H9 (cell line): ENCODE measurements around the gene SIX2. TPM values are rescaled to one million over a fixed set of nuclear protein-coding genes. Genes with fewer than 3 reads are reported as not detected.

ENCODE experiments used
- DNase-seq: peaks from one replicate; pipeline ENCODE4 v3.0.0-alpha.2; 2017
- H2AFZ ChIP-seq: one replicate; pipeline ENCODE4 v1.6.1; 2013; ENCODE audit warnings: mild to moderate bottlenecking, low read length, control low read depth, moderate library complexity
- H2AK5ac ChIP-seq: 2 replicates; pipeline ENCODE4 v1.6.1; 2013; ENCODE audit warnings: low read length, control low read depth, mixed read lengths; ENCODE audit not compliant: insufficient read length
- H2BK120ac ChIP-seq: one replicate; pipeline ENCODE4 v1.6.1; 2013; ENCODE audit warnings: low read depth, mild to moderate bottlenecking, low read length, control low read depth, inconsistent platforms; ENCODE audit not compliant: poor library complexity, severe bottlenecking
- H2BK12ac ChIP-seq: 2 replicates; pipeline ENCODE4 v1.6.1; 2013; ENCODE audit warnings: low read length, control low read depth, mixed read lengths, low read depth; ENCODE audit not compliant: insufficient read length
- H2BK15ac ChIP-seq: 2 replicates; pipeline ENCODE4 v1.6.1; 2013; ENCODE audit warnings: low read depth, low read length, control low read depth
- H2BK20ac ChIP-seq: one replicate; pipeline ENCODE4 v1.6.1; 2013; ENCODE audit warnings: low read depth, mild to moderate bottlenecking, low read length, control low read depth, inconsistent platforms; ENCODE audit not compliant: poor library complexity, severe bottlenecking
- H2BK5ac ChIP-seq: 2 replicates; pipeline ENCODE4 v1.6.1; 2013; ENCODE audit warnings: low read length, control low read depth, mixed read lengths; ENCODE audit not compliant: insufficient read length
- H3K14ac ChIP-seq: 2 replicates; pipeline ENCODE4 v1.6.1; 2013; ENCODE audit warnings: low read length, control low read depth; ENCODE audit not compliant: insufficient read depth
- H3K18ac ChIP-seq: 2 replicates; pipeline ENCODE4 v1.6.1; 2013; ENCODE audit warnings: low read depth, mild to moderate bottlenecking, mixed read lengths, low read length, control low read depth; ENCODE audit not compliant: insufficient read length
- H3K23ac ChIP-seq: 2 replicates; pipeline ENCODE4 v1.6.1; 2013; ENCODE audit warnings: low read length, control low read depth, mixed read lengths, low read depth; ENCODE audit not compliant: insufficient read length
- H3K23me2 ChIP-seq: 2 replicates; pipeline ENCODE4 v1.6.1; 2013; ENCODE audit warnings: low read depth, mild to moderate bottlenecking, mixed read lengths, low read length, control low read depth; ENCODE audit not compliant: insufficient read length, poor library complexity, severe bottlenecking
- H3K27ac ChIP-seq: 2 replicates; pipeline ENCODE4 v1.5.1; 2013; ENCODE audit warnings: low read length, control low read depth, mixed read lengths, low read depth; ENCODE audit not compliant: insufficient read length
- H3K27me3 ChIP-seq: 2 replicates; pipeline ENCODE4 v1.6.1; 2013; ENCODE audit warnings: low read length, control low read depth, inconsistent platforms; ENCODE audit not compliant: insufficient read depth
- H3K4ac ChIP-seq: 2 replicates; pipeline ENCODE4 v1.6.1; 2013; ENCODE audit warnings: low read depth, mild to moderate bottlenecking, control low read depth, inconsistent platforms, low read length, moderate library complexity
- H3K4me1 ChIP-seq: 2 replicates; pipeline ENCODE4 v1.6.1; 2013; ENCODE audit warnings: low read length, control low read depth, inconsistent platforms; ENCODE audit not compliant: insufficient read depth
- H3K4me2 ChIP-seq: 2 replicates; pipeline ENCODE4 v1.6.1; 2013; ENCODE audit warnings: low read length, control low read depth, mixed read lengths; ENCODE audit not compliant: insufficient read length, insufficient read depth
- H3K56ac ChIP-seq: 2 replicates; pipeline ENCODE4 v1.6.1; 2013; ENCODE audit warnings: low read depth, mild to moderate bottlenecking, mixed read lengths, low read length, control low read depth; ENCODE audit not compliant: insufficient read length
- H3K79me1 ChIP-seq: 2 replicates; pipeline ENCODE4 v1.6.1; 2013; ENCODE audit warnings: low read depth, mild to moderate bottlenecking, moderate library complexity, low read length, control low read depth, inconsistent platforms; ENCODE audit not compliant: insufficient read depth, poor library complexity, severe bottlenecking
- H3K79me2 ChIP-seq: 2 replicates; pipeline ENCODE4 v1.6.1; 2013; ENCODE audit warnings: low read length, control low read depth, inconsistent platforms; ENCODE audit not compliant: insufficient read depth
- H3K9ac ChIP-seq: 2 replicates; pipeline ENCODE4 v1.6.1; 2013; ENCODE audit warnings: low read length, control low read depth, mixed read lengths; ENCODE audit not compliant: insufficient read length; ENCODE audit errors: extremely low read depth
- H3K9me3 ChIP-seq: one replicate; pipeline ENCODE4 v1.6.1; 2013; ENCODE audit warnings: low read depth, low read length, inconsistent platforms; ENCODE audit not compliant: control insufficient read depth
- H3T11ph ChIP-seq: one replicate; pipeline ENCODE4 v1.6.1; 2013; ENCODE audit warnings: mild to moderate bottlenecking, low read length, control low read depth, inconsistent platforms
- H4K20me1 ChIP-seq: one replicate; pipeline ENCODE4 v1.6.1; 2013; ENCODE audit not compliant: control insufficient read depth, insufficient read length, insufficient read depth
- H4K5ac ChIP-seq: 2 replicates; pipeline ENCODE4 v1.6.1; 2013; ENCODE audit warnings: low read depth, mild to moderate bottlenecking, mixed read lengths, low read length, control low read depth; ENCODE audit not compliant: insufficient read length
- H4K8ac ChIP-seq: replicated peaks from 2 replicates; pipeline ENCODE4 v1.6.1; 2013; ENCODE audit warnings: low read length, control low read depth, mixed read lengths, low read depth; ENCODE audit not compliant: insufficient read length
- H4K91ac ChIP-seq: 2 replicates; pipeline ENCODE4 v1.6.1; 2013; ENCODE audit warnings: low read depth, mild to moderate bottlenecking, moderate library complexity, mixed read lengths, low read length, control low read depth; ENCODE audit not compliant: insufficient read length
- H3K27ac Mint-ChIP-seq, 3 experiments: 2 replicates in 2 of 3; 3 replicates in 1 of 3; pipeline ENCODE4 v1.8.0; 2020 to 2021; ENCODE audit warnings: mixed read lengths in 3 of 3, mild to moderate bottlenecking in 1 of 3, moderate library complexity in 1 of 3
- H3K27me3 Mint-ChIP-seq: 2 replicates; pipeline ENCODE4 v1.8.0; 2021; ENCODE audit warnings: low read depth, mild to moderate bottlenecking, moderate library complexity, mixed read lengths
- H3K36me3 Mint-ChIP-seq, 3 experiments: 2 replicates in 2 of 3; 3 replicates in 1 of 3; pipeline ENCODE4 v1.8.0; 2020 to 2021; ENCODE audit warnings: low read depth in 3 of 3, mixed read lengths in 3 of 3; ENCODE audit not compliant: insufficient read depth in 1 of 3
- H3K4me1 Mint-ChIP-seq, 2 experiments: 2 replicates each; pipeline ENCODE4 v1.8.0; 2020; ENCODE audit warnings: mixed read lengths in 2 of 2
- H3K4me3 Mint-ChIP-seq, 2 experiments: 2 replicates in 1 of 2; 3 replicates in 1 of 2; pipeline ENCODE4 v1.8.0; 2020 to 2021; ENCODE audit warnings: mild to moderate bottlenecking in 2 of 2, mixed read lengths in 2 of 2, moderate library complexity in 1 of 2
- H3K9me3 Mint-ChIP-seq, 2 experiments: 2 replicates in 1 of 2; 3 replicates in 1 of 2; pipeline ENCODE4 v1.8.0; 2020; ENCODE audit warnings: mild to moderate bottlenecking in 2 of 2, mixed read lengths in 2 of 2, moderate library complexity in 1 of 2
- WGBS: extraction: QIAGEN DNeasy Blood & Tissue Kit; methylation state at CpG from one replicate; pipeline ENCODE4 v1.1.7; 2013; ENCODE audit warnings: missing lambda C conversion rate, low lambda C conversion rate, mixed read lengths; ENCODE audit not compliant: insufficient read length; ENCODE audit errors: extremely low coverage; 5-methylcytosine and 5-hydroxymethylcytosine counted together
- total RNA-seq: library from RNA; stranded (reverse); gene quantifications from 2 replicates; pipeline ENCODE4 v1.2.1, GENCODE V29; 2021
- TF ChIP-seq, protein P1 (sequence below): fragments of 200-600 bp; sonication (generic); conservative IDR thresholded peaks from 3 replicates; pipeline ENCODE4 v1.8.0; 2021; ENCODE audit warnings: antibody characterized with exemption, mild to moderate bottlenecking

The SIX2 gene
- total RNA-seq, 1 experiment from 2014 or later: not detected

DNA sequence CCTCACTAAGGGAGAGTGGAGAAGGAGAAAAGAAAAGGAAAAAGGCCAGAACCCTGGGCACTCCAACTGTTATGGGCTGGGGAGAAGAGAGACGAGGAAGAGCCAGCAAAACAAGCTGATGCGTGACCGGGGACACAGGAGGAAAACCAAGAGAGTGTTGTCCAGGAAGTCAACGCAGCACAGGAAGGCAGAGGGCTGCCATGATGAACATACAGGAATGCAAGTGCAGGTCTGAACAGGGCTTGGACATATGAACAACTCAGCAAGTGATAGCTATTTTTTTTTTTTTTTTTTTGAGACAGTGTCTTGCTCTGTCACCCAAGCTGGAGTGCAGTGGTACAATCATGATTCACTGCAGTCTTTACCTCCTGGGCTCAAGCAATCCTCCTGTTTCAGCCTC, 39.3 kb downstream of the SIX2 start:
- H3K27me3 Mint-ChIP-seq: peaks cover 34% of the 10 kb centered on the region
- no peak overlapping the region for H3K56ac ChIP-seq
- H3K36me3 Mint-ChIP-seq: no peaks in the 10 kb centered on the region
- H3K27ac Mint-ChIP-seq: no peak overlapping the region
- no peaks in the 10 kb centered on the region; the same call in none of the 2 replicates for H3K4me1 ChIP-seq
- no peaks in the 10 kb centered on the region for H3K23me2 ChIP-seq
- DNase-seq: no peak
- H3K9me3 ChIP-seq: no peaks in the 10 kb centered on the region
- no peak overlapping the region for H2BK5ac ChIP-seq
- no peak overlapping the region for H3K4me2 ChIP-seq
- no peak overlapping the region for H2BK15ac ChIP-seq
- H3K9me3 Mint-ChIP-seq: no peaks in the 10 kb centered on the region; a peak in 1 of 5 replicates
- H4K5ac ChIP-seq: no peak overlapping the region
- no peak overlapping the region for H4K8ac ChIP-seq
- no peak overlapping the region for H2BK120ac ChIP-seq
- no peak overlapping the region for H2BK12ac ChIP-seq
- no peak overlapping the region for H3K27ac ChIP-seq
- TF ChIP-seq, protein P1, sequence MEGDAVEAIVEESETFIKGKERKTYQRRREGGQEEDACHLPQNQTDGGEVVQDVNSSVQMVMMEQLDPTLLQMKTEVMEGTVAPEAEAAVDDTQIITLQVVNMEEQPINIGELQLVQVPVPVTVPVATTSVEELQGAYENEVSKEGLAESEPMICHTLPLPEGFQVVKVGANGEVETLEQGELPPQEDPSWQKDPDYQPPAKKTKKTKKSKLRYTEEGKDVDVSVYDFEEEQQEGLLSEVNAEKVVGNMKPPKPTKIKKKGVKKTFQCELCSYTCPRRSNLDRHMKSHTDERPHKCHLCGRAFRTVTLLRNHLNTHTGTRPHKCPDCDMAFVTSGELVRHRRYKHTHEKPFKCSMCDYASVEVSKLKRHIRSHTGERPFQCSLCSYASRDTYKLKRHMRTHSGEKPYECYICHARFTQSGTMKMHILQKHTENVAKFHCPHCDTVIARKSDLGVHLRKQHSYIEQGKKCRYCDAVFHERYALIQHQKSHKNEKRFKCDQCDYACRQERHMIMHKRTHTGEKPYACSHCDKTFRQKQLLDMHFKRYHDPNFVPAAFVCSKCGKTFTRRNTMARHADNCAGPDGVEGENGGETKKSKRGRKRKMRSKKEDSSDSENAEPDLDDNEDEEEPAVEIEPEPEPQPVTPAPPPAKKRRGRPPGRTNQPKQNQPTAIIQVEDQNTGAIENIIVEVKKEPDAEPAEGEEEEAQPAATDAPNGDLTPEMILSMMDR: no peak
- no peak overlapping the region for H2AFZ ChIP-seq
- H4K91ac ChIP-seq: no peak overlapping the region
- H3K4me1 Mint-ChIP-seq: peaks cover 27 to 50% of the 10 kb centered on the region in 2 experiments
- no peak overlapping the region for H3K23ac ChIP-seq
- H2AK5ac ChIP-seq: no peak overlapping the region
- H3K18ac ChIP-seq: no peak overlapping the region
- no peaks in the 10 kb centered on the region; the same call in 1 of the 2 replicates for H3K79me2 ChIP-seq
- no peak overlapping the region for H2BK20ac ChIP-seq
- no peaks in the 10 kb centered on the region for H4K20me1 ChIP-seq
- no peak overlapping the region for H3K9ac ChIP-seq
- H3K14ac ChIP-seq: no peak overlapping the region
- no peak overlapping the region for H3T11ph ChIP-seq
- no peaks in the 10 kb centered on the region for H3K27me3 ChIP-seq
- no peak overlapping the region for H3K4ac ChIP-seq
- whole genome bisulfite sequencing: no CpG with 5 or more reads among the region's 4 CpGs
- H3K79me1 ChIP-seq: no peaks in the 10 kb centered on the region
- no peak overlapping the region for H3K4me3 Mint-ChIP-seq
